Stimulated activated CD8-positive, alpha-beta memory T cell treated with anti-CD3 and anti-CD28 coated beads, Interleukin-4, amount 100 ng/mL, for 24 hours (primary cell): ENCODE measurements around the gene FOXP4.

ENCODE experiments used
- DNase-seq: peaks from one replicate; pipeline ENCODE4 v3.0.0-alpha.2; 2020; ENCODE audit warnings: low read depth

FOXP4 gene

DNA sequence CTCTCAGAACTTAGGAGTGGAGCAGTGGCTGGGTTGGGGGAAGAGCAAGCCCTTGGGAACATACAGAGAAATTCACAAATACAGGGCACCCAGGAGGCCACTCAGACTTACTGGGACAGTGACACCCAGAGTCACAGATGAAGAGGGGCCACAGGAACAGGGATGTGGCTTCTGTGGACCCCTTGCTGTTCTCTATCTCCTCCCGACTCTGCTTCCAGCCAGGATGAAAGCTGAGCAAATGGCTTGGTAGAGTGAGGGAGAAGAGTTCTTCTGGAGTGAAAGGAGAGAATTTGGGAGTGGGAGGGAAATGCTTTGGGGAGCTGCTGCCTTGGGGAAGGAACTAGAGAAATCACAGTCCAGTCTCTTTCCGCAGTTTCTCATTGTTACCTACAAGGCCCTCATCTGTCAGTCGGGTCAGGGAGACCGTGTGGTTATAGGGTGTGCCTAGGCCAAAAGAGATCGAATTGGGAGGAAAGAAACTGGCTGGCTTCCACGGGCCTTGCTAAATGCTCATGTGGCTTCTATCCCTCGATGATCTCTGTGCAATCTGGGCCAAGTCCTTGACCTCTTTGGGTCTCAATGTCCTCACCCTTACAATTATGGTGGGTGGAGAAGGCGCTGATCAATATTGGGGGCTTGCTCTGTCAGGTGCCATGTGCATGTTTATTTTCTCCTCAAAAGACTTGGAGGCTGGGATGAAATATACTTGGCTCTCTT, 17.0 kb downstream of the FOXP4 start:
- DNase-seq, result no peak

- no peak for DNase-seq
Observed at GRCh38 chr6:41564448-41565142, 18.4 kb downstream of the FOXP4 start.

GRCh38 chr6:41565701-41566100, 19.5 kb downstream of the FOXP4 start:
- DNase-seq, result no peak

DNA sequence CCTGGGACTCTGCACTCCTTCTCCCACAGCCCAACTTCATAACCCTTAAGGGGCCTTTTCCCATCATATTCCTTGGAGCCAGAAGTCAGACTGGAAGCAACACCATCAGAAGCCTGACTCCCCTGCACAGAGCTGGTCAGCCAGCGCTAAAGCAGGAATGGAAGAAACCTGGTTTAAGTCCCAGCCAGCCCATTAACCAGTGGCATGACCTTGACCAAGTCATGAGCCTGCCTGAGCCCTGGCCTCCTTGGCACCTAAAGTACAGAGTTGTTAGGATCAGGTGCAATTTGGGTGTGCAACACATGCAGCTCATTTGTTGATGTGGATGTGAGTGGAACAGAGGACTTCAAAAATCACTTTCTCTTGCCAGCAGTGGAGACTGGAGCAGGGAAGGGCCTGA, 20.8 kb downstream of the FOXP4 start:
- no peak for DNase-seq

DNA sequence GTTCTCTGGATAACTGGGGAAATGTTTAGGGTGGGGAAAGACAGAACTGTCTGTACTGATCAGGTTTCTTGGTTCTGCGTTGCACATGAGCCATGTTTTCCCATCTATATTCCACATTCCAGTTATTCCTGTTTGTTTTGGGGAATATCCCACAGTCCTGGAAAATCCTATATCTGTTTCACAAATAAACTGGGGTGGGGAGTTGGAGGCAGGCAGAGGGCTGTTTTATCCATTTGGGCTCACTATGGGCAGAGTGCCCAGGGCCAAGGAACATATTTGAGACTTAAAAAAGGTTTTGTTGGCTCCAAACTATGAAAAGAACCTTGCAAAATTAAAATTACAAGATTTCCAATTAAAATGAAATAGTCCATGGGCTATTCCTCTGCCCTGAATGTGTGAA, 21.5 kb downstream of the FOXP4 start:
- no peak for DNase-seq

GRCh38 chr6:41568202-41568584, 22.0 kb downstream of the FOXP4 start:
- no peak for DNase-seq

GRCh38 chr6:41568585-41569384, 22.6 kb downstream of the FOXP4 start:
- DNase-seq, result no peak

DNA sequence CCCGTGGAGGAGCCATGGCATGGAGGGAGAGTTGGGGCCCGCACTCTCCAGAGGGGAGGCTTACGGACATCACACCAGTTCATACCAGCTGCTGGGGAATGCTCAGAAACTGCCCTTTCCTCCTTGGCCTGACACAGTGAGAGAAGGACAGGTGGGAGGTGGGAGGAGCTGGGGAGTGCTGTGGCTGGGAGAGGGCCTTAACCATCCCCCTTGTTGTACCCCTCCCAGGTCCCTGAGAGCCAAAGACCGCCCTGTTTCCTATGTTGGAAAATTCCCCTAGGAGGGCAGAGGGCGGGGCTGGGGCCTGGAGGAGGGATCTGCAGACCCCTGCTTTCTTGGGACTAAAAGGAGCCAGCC, 24.1 kb downstream of the FOXP4 start:
- DNase-seq, result no peak

GRCh38 chr6:41571021-41571780, 25.0 kb downstream of the FOXP4 start:
- DNase-seq, result no peak

GRCh38 chr6:41572613-41573012, 26.4 kb downstream of the FOXP4 start:
- no peak for DNase-seq

- DNase-seq, result no peak
Observed at GRCh38 chr6:41573276-41573675, 27.1 kb downstream of the FOXP4 start.

DNA sequence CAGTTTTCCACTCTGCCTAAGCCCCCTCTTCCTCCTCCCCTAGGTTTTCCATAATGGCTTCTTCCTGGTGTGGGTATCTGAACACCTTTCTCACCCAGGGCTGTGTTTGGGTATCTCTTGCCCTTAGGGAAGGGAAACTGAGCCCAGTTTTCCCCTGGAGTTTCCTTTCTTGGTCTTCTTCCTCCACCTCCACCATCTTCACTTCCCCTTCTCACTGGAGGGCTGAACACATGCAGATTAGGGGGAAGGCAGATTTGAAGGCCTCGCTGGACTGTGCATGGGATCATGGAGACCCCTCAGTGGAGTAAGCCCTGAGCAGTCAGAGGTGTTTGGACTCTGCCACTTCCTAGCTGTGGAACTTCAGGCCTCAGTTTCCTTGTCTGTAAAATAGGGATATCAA, 27.8 kb downstream of the FOXP4 start:
- no peak for DNase-seq

- no peak for DNase-seq
Observed at GRCh38 chr6:41575598-41575997, 29.4 kb downstream of the FOXP4 start.

- DNase-seq, result no peak
Observed at GRCh38 chr6:41576667-41577066, 30.5 kb downstream of the FOXP4 start.

- DNase-seq, result no peak
Observed at GRCh38 chr6:41577356-41578216, 31.4 kb downstream of the FOXP4 start.

DNA sequence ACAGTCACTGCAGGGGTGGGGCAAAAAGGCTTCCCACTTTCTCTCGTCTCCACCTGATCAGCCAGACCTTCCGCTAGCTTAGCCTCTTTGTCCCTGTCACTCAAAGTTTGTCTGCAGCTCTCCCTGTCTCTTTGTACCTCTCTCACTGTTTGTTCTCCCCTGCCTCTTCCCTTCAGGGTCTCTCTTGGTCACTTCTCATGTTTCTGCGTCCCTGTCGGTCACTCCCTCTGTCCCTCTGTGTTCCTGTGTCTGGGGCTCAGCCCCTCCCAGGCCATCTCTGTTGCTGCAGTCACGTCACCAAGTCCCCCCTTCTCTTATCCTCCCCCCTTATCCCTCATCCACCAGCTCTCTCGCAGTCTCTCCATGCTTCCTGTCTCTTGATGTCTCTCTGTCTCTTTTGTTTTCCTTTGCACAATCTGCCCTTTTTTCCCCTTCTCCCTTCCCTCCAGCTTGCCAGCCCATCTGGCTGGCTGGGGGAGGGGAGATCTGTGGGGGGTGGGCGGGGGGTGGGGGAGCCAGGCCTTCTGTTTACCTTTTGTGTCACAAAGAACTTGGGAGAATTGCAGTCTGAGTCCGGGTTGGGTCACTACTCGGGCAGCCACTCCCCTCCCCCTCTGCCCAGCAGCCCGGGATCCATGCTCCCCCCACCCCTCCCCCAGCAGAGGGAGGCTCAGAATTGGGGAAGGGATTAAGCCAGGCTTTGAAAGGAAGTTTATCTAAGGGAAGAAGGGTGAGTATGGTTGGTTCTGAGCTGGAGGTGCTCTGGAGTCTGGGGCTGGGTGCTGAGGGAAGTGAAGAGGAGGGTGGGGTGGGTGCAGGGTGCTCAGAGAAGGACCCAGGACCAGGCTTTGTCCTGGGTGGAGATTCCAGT, 32.3 kb downstream of the FOXP4 start:
- no peak for DNase-seq

DNA sequence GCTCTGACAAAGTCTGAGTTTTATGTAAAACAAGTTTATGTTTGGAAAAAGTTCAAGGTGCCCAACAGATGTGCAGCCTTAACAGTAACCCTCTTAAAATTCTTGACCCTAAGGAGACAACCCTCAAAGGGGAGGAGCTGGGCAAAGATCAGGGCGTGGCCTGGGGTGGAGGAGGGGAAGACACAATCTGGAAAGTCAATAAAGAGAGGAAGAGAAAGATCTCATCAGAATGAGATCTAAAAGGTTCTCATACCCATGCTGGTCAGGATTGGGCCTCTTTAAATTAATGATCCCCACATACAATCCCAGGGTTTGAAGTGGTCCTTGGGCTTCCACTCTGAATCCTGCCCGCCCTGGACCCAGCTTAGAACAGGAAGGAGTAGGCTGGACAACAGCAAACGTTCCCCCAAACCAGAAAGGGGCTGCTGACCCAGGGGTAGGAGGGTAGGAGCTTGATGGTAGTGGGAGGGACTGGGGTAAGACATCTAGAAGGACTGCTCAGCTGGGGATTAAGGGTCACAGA, 33.0 kb downstream of the FOXP4 start:
- DNase-seq, result no peak

DNA sequence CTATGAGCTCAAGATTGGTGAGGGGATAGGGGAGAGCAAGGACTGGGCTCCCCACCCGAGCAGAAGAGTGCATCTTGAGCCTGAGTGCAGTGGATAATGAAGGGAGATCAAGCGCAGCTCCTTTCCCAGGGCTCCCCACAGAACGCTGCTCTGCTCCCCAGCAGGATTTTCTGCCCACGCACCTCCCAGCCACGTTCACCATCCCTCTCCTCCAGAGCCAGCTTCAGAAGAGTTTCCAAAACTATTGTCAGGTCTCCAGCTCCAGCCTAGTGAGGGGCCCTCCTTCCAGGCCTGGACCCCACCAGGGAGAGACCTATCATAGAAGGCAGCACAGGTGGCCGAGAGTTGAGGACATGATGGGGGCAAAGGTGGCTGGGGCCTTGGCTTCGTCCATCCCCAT, 34.5 kb downstream of the FOXP4 start:
- DNase-seq, result no peak

DNA sequence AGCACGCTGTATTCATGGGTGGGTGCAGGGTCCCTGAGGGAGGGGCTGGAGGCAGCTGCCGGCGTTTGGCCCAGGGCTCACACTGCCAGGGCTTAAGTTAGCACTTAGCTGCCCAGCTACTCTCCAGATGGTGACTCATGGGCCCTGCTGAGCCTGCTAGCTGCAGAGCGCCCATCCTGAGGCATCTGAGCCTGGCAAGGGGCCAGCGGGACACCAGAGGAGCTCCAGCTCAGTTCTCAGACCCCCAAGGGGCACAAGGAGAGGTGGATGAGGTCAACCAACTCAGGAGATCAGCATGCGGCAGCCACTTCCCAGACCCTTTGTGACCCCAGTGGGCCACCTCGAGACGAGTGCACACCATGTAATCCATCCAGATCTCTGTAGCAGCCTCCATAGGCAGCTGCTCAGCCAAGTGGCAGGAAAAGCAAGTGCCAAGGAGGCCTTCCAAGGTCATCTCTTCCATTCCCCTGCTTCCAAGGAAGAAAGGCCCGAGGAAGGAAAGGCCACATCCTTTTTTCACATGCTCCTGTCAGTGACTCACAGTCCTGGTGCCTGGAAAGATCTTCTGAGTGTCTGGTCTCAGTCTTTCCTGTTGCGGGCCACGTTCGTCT, 35.3 kb downstream of the FOXP4 start:
- no peak for DNase-seq

DNA sequence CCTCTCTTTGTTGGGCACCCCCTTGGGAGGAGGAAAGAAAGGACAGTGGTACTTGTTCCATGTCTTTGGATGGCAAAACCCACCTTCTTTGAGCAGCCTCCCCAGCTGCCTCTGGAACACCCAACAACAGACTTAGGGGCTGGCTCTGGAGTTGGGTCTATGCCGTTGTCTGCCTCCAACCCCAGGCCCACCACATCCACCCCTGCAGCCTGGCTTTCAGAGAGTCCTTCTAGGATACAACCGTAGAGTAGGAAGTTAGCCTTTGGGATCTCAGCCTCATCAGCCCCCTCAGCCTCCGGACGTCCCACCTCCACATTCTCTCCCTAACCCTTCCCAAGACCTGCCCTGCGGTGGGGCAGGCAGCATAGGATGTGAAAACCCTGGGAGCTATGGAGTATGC, 36.4 kb downstream of the FOXP4 start:
- no peak for DNase-seq
